ENCODE results near the gene SCN5A. TPM values are rescaled to one million over a fixed set of nuclear protein-coding genes. Genes with fewer than 3 reads are reported as not detected.

The SCN5A gene
- total and polyA plus RNA-seq, 2 experiments from 2014 or later, result 10.2 to 10.6 TPM

DNA sequence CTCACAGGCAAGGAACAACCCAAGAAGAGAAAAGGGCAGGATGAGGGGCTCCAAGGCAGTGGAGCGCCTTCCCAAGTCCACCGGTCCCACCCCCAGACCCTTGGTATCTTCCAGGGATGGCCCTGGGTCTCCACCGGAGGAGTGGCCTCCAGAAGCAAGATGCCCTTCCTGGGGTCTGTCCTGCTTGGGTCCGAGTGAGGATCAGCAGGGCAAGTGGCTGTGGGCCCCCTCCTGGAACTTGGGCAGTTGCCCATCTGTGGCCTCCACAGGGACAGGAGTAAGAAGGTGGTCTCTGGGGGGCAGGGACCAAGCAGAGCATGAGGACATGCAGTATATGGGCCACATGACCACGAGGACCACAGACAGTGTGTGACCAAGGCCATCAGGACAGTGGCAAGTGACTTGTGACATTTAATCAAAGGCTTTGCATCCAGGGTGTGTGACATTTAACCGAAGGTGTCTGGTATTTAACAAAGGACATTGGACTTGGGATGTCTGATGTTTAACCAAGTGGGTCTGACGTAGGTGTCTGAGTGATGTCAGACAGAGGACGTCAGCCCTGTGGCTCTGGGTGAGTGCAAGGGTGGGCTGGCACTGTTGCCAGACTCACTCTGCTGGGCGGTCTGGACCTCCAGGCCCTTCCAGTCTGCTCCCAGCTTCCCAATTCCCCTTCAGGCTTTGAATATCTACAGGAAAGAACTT is 34.7 kb downstream of the SCN5A start:
- H3K9me3 Mint-ChIP-seq, result no peaks in the 10 kb centered on the region
- Histone ChIP-seq H3K36me3 (ENCODE audit: insufficient read depth) (no peaks in the 10 kb centered on the region), H3K9me2 (ENCODE audit: insufficient read depth) (0 out of 2 replicates have a peak, but pooled peaks cover 2% of the 10 kb centered on the region), H3K4me3 (no peak overlapping the region), H2AFZ (no peak overlapping the region), H3K4me2 (no peak overlapping the region), H3K79me2 (replicated peaks; ENCODE audit: insufficient read depth) (no peaks in the 10 kb centered on the region), H3K4me1 (ENCODE audit: insufficient read depth) (no peaks in the 10 kb centered on the region), H3K27ac (ENCODE audit: low read depth) (no peak overlapping the region), H4K20me1 (replicated peaks; ENCODE audit: insufficient read depth) (no peaks in the 10 kb centered on the region), H3K27me3 (ENCODE audit: insufficient read depth) (no peaks in the 10 kb centered on the region), H3F3A (replicated peaks; ENCODE audit: low read depth) (no peaks in the 10 kb centered on the region)
- DNase-seq (ENCODE audit: low spot score) (no peak), ATAC-seq (no peak)
- H3K4me1 Mint-ChIP-seq, result peaks cover 11% of the 10 kb centered on the region; the same call in 2 of the 3 replicates
- no peak overlapping the region for H3K4me3 Mint-ChIP-seq
- H3K36me3 Mint-ChIP-seq (ENCODE audit: low read depth), result peaks cover 3% of the 10 kb centered on the region; the same call in 2 of the 3 replicates
- peaks cover 1% of the 10 kb centered on the region for H3K27me3 Mint-ChIP-seq (ENCODE audit: insufficient read depth, low read depth, poor library complexity)
- TF ChIP-seq, protein P1, sequence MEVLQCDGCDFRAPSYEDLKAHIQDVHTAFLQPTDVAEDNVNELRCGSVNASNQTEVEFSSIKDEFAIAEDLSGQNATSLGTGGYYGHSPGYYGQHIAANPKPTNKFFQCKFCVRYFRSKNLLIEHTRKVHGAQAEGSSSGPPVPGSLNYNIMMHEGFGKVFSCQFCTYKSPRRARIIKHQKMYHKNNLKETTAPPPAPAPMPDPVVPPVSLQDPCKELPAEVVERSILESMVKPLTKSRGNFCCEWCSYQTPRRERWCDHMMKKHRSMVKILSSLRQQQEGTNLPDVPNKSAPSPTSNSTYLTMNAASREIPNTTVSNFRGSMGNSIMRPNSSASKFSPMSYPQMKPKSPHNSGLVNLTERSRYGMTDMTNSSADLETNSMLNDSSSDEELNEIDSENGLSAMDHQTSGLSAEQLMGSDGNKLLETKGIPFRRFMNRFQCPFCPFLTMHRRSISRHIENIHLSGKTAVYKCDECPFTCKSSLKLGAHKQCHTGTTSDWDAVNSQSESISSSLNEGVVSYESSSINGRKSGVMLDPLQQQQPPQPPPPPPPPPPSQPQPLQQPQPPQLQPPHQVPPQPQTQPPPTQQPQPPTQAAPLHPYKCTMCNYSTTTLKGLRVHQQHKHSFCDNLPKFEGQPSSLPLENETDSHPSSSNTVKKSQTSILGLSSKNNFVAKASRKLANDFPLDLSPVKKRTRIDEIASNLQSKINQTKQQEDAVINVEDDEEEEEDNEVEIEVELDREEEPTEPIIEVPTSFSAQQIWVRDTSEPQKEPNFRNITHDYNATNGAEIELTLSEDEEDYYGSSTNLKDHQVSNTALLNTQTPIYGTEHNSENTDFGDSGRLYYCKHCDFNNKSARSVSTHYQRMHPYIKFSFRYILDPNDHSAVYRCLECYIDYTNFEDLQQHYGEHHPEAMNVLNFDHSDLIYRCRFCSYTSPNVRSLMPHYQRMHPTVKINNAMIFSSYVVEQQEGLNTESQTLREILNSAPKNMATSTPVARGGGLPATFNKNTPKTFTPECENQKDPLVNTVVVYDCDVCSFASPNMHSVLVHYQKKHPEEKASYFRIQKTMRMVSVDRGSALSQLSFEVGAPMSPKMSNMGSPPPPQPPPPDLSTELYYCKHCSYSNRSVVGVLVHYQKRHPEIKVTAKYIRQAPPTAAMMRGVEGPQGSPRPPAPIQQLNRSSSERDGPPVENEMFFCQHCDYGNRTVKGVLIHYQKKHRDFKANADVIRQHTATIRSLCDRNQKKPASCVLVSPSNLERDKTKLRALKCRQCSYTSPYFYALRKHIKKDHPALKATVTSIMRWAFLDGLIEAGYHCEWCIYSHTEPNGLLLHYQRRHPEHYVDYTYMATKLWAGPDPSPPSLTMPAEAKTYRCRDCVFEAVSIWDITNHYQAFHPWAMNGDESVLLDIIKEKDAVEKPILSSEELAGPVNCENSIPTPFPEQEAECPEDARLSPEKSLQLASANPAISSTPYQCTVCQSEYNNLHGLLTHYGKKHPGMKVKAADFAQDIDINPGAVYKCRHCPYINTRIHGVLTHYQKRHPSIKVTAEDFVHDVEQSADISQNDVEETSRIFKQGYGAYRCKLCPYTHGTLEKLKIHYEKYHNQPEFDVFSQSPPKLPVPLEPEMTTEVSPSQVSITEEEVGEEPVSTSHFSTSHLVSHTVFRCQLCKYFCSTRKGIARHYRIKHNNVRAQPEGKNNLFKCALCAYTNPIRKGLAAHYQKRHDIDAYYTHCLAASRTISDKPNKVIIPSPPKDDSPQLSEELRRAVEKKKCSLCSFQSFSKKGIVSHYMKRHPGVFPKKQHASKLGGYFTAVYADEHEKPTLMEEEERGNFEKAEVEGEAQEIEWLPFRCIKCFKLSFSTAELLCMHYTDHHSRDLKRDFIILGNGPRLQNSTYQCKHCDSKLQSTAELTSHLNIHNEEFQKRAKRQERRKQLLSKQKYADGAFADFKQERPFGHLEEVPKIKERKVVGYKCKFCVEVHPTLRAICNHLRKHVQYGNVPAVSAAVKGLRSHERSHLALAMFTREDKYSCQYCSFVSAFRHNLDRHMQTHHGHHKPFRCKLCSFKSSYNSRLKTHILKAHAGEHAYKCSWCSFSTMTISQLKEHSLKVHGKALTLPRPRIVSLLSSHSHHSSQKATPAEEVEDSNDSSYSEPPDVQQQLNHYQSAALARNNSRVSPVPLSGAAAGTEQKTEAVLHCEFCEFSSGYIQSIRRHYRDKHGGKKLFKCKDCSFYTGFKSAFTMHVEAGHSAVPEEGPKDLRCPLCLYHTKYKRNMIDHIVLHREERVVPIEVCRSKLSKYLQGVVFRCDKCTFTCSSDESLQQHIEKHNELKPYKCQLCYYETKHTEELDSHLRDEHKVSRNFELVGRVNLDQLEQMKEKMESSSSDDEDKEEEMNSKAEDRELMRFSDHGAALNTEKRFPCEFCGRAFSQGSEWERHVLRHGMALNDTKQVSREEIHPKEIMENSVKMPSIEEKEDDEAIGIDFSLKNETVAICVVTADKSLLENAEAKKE (CRISPR knock-in tag; IDR thresholded peaks at IDR 0.05), result no peak
- TF ChIP-seq CREB1 (CRISPR knock-in tag; IDR thresholded peaks at IDR 0.05; ENCODE audit: low read depth) (no peak), NANOG (IDR thresholded peaks at IDR 0.05; ENCODE audit: borderline replicate concordance) (no peak)
- H3K27ac Mint-ChIP-seq, result no peak overlapping the region

DNA sequence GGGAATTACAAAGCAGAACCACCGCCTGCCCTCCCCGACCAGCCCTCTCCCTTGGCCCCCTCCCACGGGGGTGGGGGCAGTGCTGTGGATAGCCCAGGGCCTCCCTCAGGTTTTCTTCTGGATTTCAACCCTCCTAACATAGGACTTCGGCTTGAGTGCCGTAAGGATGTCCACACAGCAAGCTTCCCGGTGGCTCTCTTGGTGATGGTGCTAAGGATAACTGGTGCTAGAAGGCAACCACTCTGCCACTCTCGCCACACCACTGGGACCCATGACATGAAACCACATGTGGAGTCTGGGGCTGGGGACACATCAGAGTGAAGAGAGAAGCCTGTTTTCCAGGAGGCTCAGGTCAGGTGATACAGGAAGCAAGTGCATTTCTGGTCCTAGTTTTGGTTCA is 35.4 kb downstream of the SCN5A start:
- Histone ChIP-seq H3K27me3 (ENCODE audit: insufficient read depth) (no peaks in the 10 kb centered on the region), H3K4me1 (ENCODE audit: insufficient read depth) (no peaks in the 10 kb centered on the region), H4K20me1 (replicated peaks; ENCODE audit: insufficient read depth) (no peaks in the 10 kb centered on the region), H3K27ac (ENCODE audit: low read depth) (no peak overlapping the region), H2AFZ (no peak overlapping the region), H3K9me2 (ENCODE audit: insufficient read depth) (0 out of 2 replicates have a peak, but pooled peaks cover 2% of the 10 kb centered on the region), H3K4me3 (no peak overlapping the region), H3F3A (replicated peaks; ENCODE audit: low read depth) (no peaks in the 10 kb centered on the region), H3K36me3 (ENCODE audit: insufficient read depth) (no peaks in the 10 kb centered on the region), H3K79me2 (replicated peaks; ENCODE audit: insufficient read depth) (no peaks in the 10 kb centered on the region), H3K4me2 (no peak overlapping the region)
- peaks cover 11% of the 10 kb centered on the region; the same call in 2 of the 3 replicates for H3K4me1 Mint-ChIP-seq
- peaks cover 3% of the 10 kb centered on the region; the same call in 2 of the 3 replicates for H3K36me3 Mint-ChIP-seq (ENCODE audit: low read depth)
- peaks cover 1% of the 10 kb centered on the region for H3K27me3 Mint-ChIP-seq (ENCODE audit: insufficient read depth, low read depth, poor library complexity)
- H3K27ac Mint-ChIP-seq, result no peak overlapping the region
- DNase-seq (ENCODE audit: low spot score) (no peak), ATAC-seq (no peak)
- no peak overlapping the region for H3K4me3 Mint-ChIP-seq
- TF ChIP-seq CREB1 (CRISPR knock-in tag; IDR thresholded peaks at IDR 0.05; ENCODE audit: low read depth), result no peak
- no peak for TF ChIP-seq ZNF331 (CRISPR knock-in tag; IDR thresholded peaks at IDR 0.05; ENCODE audit: low read depth)
- TF ChIP-seq POLR2AphosphoS5 (IDR thresholded peaks at IDR 0.05; ENCODE audit: low read depth), result no peak
- no peak for TF ChIP-seq STAT1 (IDR thresholded peaks at IDR 0.05; ENCODE audit: unreplicated experiment)
- no peaks in the 10 kb centered on the region for H3K9me3 Mint-ChIP-seq
